ENCODE data around the gene NF2.
"Not testable (repeated sequence)": the region's sequence is repeated elsewhere in the genome, so short reads cannot be mapped to it uniquely, and the experiment has no call there.

NF2 gene

DNA sequence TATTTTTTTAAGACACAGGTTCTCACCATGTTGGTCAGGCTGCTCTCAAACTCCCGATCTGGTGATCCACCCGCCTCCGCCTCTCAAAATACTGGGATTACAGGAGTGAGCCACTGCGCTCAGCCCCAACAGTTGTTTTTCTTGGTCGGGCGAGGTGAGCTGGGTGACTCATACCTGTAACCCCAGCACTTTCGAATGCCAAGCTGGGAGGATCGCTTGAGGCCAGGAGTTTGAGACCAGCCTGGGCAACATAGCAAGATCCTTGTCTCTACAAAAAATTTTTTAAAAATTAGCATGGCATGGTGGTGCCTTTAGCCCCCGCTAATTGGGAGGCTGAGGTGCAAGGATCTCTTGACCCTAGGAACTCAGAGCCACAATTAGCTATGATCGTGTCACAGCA lies 7.0 kb upstream of the NF2 start:
- DNase-seq (ENCODE audit: low read depth, low spot score), result no peak

DNA sequence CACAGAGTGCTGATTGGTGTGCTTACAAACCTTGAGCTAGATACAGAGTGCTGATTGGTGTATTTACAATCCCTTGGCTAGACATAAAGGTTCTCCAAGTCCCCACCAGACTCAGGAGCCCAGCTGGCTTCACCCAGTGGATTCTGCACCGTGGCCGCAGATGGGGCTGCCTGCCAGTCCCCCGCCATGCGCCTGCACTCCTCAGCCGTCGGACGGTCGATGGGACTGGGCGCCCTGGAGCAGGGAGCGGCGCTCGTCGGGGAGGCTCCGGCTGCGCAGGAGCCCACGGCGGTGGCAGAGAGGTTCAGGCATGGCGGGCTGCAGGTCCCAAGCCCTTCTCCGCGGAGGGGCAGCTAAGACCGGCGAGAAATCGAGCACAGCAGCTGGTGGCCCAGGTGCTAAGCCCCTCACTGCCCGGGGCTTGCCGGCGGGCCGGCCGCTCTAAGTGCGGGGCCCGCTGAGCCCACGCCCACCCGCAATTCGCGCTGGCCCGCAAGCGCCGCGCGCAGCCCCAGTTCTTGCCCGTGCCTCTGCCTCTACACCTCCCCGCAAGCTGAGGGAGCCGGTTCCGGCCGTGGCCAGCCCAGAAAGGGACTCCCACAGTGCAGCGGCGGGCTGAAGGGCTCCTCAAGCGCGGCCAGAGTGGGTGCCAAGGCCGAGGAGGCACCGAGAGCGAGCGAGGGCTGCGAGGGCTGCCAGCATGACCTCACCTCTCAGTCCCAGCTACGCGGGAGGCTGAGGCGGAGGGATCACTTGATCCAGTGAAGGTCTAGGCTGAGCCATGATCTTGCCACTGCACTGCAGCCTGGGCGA lies 5.4 kb upstream of the NF2 start:
- not testable (repeated sequence) for DNase-seq (ENCODE audit: low read depth, low spot score)

DNA sequence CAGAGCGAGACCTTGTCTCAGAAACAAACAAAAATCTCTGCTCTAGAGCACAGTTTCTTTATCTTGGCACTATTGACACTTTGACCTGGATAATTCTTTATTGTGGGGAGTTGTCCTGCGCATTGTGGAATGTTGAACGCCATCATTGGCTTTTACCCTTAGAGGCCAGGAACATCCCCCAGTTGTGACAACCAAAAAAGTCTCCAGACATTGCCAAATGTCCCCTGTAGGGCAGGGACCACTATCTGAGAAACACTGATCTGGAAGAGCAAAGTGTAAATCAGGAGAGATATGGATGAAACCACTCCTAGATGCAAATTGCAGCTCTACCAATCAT lies 4.8 kb upstream of the NF2 start:
- no peak for DNase-seq (ENCODE audit: low read depth, low spot score)

DNA sequence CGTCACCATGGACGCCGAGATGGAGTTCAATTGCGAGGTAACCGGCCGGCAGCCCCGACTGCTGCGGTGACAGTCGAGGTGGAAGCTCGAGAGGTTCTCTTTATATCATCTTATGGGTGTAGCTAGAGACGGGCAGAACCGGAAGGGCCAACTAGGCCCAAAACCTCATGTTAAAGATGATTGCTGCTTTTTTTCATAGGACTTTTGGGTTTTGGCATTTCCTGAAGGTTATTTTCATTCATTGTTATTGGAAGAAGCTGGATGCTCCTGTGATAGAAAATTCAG lies 585 bp downstream of the NF2 start:
- no peak for DNase-seq (ENCODE audit: low read depth, low spot score)

GRCh38 chr22:29605527-29605850 lies 2.1 kb downstream of the NF2 start:
- DNase-seq (ENCODE audit: low read depth, low spot score), result no peak

GRCh38 chr22:29606320-29606719 lies 2.9 kb downstream of the NF2 start:
- DNase-seq (ENCODE audit: low read depth, low spot score), result peak; percentile 93

GRCh38 chr22:29607426-29607825 lies 4.0 kb downstream of the NF2 start:
- DNase-seq (ENCODE audit: low read depth, low spot score), result no peak

DNA sequence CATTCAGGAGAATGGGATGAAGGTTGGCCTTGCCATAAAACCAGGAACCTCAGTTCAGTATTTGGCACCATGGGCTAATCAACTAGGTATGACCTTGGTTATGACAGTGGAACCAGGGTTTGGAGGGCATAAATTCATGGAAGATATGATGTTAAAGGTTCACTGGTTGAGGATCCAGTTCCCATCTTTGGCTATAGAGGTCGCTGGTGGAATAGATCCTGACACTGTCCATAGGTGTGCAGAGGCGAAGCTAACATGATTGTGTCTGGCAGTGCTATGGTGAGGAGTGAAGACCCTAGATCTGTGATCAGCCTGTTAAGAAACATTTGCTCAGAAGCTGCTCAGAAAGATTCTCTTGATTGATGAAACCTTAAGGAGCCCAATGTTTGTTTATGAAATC lies 5.7 kb downstream of the NF2 start:
- DNase-seq (ENCODE audit: low read depth, low spot score), result no peak

- no peak for DNase-seq (ENCODE audit: low read depth, low spot score)
Measured at GRCh38 chr22:29610780-29611179, 7.3 kb downstream of the NF2 start.

- DNase-seq (ENCODE audit: low read depth, low spot score), result no peak
Measured at GRCh38 chr22:29615705-29616327, 12.4 kb downstream of the NF2 start.

DNA sequence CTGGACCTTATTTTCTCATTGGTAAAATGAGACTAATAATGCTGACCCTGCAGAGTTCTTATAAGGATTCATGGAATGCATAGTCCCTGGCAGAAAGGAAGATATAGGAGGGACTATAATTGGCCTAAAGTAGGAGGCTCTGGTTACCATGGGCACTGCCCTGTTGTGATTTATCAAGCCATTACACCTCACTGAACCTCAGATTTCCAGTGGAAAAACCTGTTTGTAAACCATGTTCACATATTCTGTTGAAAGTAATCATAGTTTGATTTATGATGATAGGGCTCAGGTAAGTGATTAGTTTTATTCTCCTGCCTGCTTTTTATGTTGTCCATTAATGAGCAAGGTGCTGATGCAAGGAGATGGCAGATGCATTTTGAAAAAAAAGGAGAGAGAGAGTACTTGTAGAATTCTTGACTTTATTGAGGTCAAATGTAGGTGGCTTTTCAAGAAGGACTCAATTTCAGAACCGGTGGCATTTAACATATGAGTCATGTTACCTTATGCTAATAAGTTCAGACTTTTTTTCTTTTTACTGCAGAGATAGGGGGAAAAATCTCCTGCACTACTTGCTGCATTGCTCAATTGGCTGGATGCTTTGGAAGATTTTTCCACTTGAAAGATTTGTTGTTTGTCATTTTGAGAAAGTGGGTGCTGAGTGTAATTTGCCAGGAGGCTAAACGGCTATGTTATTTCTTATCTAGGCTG lies 14.6 kb downstream of the NF2 start:
- no peak for DNase-seq (ENCODE audit: low read depth, low spot score)

GRCh38 chr22:29621761-29622526 lies 18.5 kb downstream of the NF2 start:
- no peak for DNase-seq (ENCODE audit: low read depth, low spot score)

DNA sequence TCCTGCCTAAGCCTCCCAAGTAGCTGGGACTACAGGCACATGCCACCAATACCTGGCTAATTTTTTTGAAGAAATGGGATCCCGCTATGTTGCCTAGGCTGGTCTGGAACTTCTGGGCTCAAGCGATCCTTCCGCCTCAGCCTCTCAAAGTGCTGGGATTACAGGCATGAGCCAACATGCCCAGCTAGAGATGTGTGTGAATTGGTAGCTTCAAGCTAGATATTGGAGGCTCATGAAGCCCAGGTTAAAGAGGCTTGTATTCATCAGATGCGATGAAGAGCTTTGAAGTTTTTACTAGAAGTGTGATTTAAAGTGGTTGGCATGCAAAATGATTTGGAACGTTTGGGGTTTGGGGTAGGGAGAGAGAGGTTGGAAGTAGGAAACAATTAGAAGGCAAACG lies 19.6 kb downstream of the NF2 start:
- no peak for DNase-seq (ENCODE audit: low read depth, low spot score)

DNA sequence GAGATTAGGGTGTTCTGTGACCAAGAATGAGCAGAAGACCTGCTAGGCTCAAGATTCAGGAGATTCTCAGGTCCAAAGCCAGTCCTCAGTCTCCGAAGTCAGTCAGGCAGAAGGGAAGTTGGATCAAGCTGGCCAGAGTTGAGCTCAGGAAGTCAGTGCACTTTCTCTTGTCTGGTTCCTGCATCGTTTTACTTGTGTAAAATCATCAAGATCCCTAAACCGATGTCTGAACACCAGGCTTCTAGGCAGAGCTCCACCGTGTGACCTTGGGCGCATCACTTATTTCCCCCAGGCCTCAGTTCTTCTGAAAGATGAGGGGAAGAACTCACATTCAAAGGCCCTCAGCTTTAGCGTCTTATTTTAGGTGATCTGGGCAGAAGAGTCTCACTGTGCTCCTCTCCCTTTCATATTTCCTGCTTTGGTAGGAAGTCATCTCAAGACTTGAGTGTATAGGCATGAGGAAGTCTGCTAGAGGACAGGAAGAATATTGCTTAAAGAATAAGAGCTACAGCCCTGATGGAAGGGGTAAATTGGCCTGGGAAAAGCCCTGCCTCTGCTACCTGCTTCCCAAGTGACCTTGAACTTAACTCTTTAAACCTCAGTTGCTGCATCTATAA lies 20.2 kb downstream of the NF2 start:
- DNase-seq (ENCODE audit: low read depth, low spot score), result no peak

GRCh38 chr22:29625090-29625825 lies 21.8 kb downstream of the NF2 start:
- DNase-seq (ENCODE audit: low read depth, low spot score), result no peak

DNA sequence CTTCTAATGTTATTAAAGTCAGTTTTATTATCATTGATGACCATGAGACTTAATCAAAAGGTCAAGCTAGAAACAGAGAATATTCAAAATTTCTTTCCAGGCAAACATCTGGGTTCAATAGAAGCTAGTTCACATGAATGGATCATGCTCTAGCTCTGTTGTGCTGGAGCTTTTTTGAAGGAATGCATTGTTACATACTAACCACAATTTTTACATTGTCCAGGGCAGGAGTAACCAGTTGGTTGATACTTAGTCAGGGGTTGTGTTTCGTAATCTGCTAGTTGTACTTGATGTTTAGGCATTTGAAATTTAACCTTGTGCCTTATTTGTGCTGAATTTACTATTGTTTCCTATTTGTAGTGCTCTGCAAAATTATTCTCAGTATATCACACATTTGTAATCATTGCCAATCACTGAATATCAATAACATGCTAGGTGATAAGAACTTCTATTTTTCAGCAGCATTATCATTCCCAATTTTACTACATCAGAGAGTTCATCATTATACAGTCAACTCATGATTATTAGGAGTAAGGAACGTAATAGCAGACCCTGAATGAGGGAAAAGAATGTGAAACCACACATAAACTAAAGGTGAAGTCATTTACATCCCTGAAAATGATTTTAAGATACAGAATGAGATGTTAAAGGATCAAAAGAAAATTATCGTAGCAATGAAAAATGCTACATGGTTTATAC lies 23.2 kb downstream of the NF2 start:
- no peak for DNase-seq (ENCODE audit: low read depth, low spot score)

GRCh38 chr22:29627196-29627535 lies 23.7 kb downstream of the NF2 start:
- no peak for DNase-seq (ENCODE audit: low read depth, low spot score)

- no peak for DNase-seq (ENCODE audit: low read depth, low spot score)
Measured at GRCh38 chr22:29628996-29629902, 25.8 kb downstream of the NF2 start.

DNA sequence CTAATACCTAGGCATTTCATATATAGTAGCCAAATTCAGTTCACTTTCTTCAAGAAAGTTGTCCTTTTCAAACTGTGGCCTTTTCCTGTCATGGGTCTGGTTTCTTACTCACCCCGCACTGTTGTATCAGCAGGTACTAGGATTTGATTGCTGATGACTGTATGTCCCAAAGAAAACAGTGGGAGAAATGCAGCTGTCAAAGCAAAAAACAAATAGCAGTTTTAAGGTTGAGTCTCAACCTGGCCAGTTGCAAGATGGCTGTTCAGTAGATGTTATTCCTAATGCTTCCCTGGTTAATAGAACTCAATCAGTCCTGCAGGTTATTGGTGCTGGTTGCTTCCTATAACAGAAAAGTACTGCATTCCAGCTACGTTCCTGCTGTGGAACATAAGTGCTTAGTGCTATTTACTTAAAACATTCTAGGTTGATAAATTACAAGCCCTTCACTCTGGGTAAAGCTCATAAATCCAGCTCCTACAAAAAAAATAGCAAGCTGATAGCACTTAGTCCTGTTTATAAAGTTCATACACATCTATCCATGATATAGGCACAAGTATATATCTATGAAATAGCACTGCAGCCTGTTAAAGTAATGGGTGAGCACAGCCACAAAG lies 26.6 kb downstream of the NF2 start:
- no peak for DNase-seq (ENCODE audit: low read depth, low spot score)

Data from ELF-1 (cell line).